Measurements from ENCODE around the gene PIERCE2. TPM values are rescaled to one million over a fixed set of nuclear protein-coding genes. Genes with fewer than 3 reads are reported as not detected.
"Not testable (repeated sequence)": the region's sequence is repeated elsewhere in the genome, so short reads cannot be mapped to it uniquely, and the experiment has no call there.

The PIERCE2 gene
- total and polyA plus RNA-seq, 2 of the 4 experiments (the other 2 are of a cell fraction): 0.36 to 0.48 TPM

GRCh38 chr15:55398243-55398642, 10.1 kb upstream of the PIERCE2 start:
- CTCF ChIA-PET: no interaction called here
- H2BK20ac ChIP-seq (ENCODE audit: low read depth, low read length): no peak overlapping the region
- H3K4me2 ChIP-seq (ENCODE audit: low read depth, low read length): no peak overlapping the region
- WGBS, 2 experiments (ENCODE audit: extremely low coverage in 2 of 2, insufficient read length in 1 of 2): no CpG with 5 or more reads among the region's 5 CpGs
- no peak overlapping the region for H2AK5ac ChIP-seq (ENCODE audit: low read depth, low read length)
- no peaks in the 10 kb centered on the region for H3K9me3 ChIP-seq (ENCODE audit: control insufficient read depth, insufficient read depth, low read length)
- in situ Hi-C loops (cut with MboI; ENCODE audit: low sequenced_read_pairs): no loop called here
- H3K18ac ChIP-seq (ENCODE audit: low read depth, low read length): no peak overlapping the region
- no peaks in the 10 kb centered on the region for H3K9me1 ChIP-seq (ENCODE audit: insufficient read depth, low read length)
- H2BK15ac ChIP-seq (ENCODE audit: low read depth, low read length): no peak overlapping the region
- no peak overlapping the region for H2AFZ ChIP-seq (replicated peaks; ENCODE audit: low read length, poor library complexity)
- no peaks in the 10 kb centered on the region for H3K4me1 ChIP-seq (ENCODE audit: control insufficient read depth, insufficient read depth, low read length)
- intact Hi-C loops (cut with micrococcal nuclease): no loop called here
- no peaks in the 10 kb centered on the region for H3K36me3 ChIP-seq (ENCODE audit: control insufficient read depth, insufficient read depth, low read length)
- DNase-seq: no peak
- no peak for ATAC-seq (ENCODE audit: low read depth)
- H3K14ac ChIP-seq (replicated peaks; ENCODE audit: low read depth, low read length): no peak overlapping the region
- H3K79me1 ChIP-seq (ENCODE audit: low read depth in 1 of 2, low read length in 2 of 2): peaks cover 0 to 3% of the 10 kb centered on the region in 2 experiments; a peak in 1 of 4 replicates
- H4K5ac ChIP-seq (ENCODE audit: low read depth, low read length): no peak overlapping the region
- no peak overlapping the region for H4K91ac ChIP-seq (ENCODE audit: insufficient read depth, low read depth, low read length)
- H4K20me1 ChIP-seq (ENCODE audit: insufficient read depth, low read length): no peaks in the 10 kb centered on the region
- dilution Hi-C loops (cut with HindIII; ENCODE audit: low sequenced_read_pairs, unreplicated experiment): no loop called here
- no peak overlapping the region for H2BK5ac ChIP-seq (ENCODE audit: low read depth, low read length, poor library complexity, severe bottlenecking)
- H3K27me3 ChIP-seq (ENCODE audit: control insufficient read depth, insufficient read depth, low read length): no peaks in the 10 kb centered on the region
- no peak overlapping the region for H3K23ac ChIP-seq (ENCODE audit: low read depth, low read length)
- no peak overlapping the region for H3K9ac ChIP-seq (ENCODE audit: low read depth, low read length)
- H4K8ac ChIP-seq (ENCODE audit: low read depth in 2 of 2, low read length in 2 of 2): no peak overlapping the region
- H3K4ac ChIP-seq (ENCODE audit: low read depth, low read length): no peak overlapping the region
- H3K4me3 ChIP-seq (ENCODE audit: insufficient read depth, low read depth, low read length): no peak overlapping the region
- H3K27ac ChIP-seq (ENCODE audit: insufficient read depth, low read length): no peak overlapping the region
- TF ChIP-seq FOS (IDR thresholded peaks at IDR 0.05; ENCODE audit: low read depth, low read length) (no peak), RCOR1 (IDR thresholded peaks at IDR 0.05; ENCODE audit: insufficient replicate concordance, low read length) (no peak), RFX5 (IDR thresholded peaks at IDR 0.05; ENCODE audit: low read depth, low read length) (no peak), MXI1 (IDR thresholded peaks at IDR 0.05; ENCODE audit: borderline replicate concordance, low read depth, low read length) (no peak), CEBPB (IDR thresholded peaks at IDR 0.05; ENCODE audit: low read depth, low read length) (no peak), USF2 (IDR thresholded peaks at IDR 0.05; ENCODE audit: low read depth, low read length) (no peak), MAFK (IDR thresholded peaks at IDR 0.05; ENCODE audit: low read depth, low read length) (no peak), NFE2L2 (IDR thresholded peaks at IDR 0.05; ENCODE audit: low read depth, low read length) (no peak), POLR2A (IDR thresholded peaks at IDR 0.05; ENCODE audit: low read depth, low read length) (no peak)
- H2BK120ac ChIP-seq (ENCODE audit: low read depth, low read length): no peak overlapping the region
- no peak overlapping the region for H3K56ac ChIP-seq (ENCODE audit: extremely low read depth, insufficient read depth, low read length)
- BruUV-seq (replicated peaks): no TSS peak
- POLR2A ChIA-PET (ENCODE audit: unreplicated experiment): interaction anchor here (0.6 kb wide), 1 partner anchor 9 kb away, joined by 9 read pairs; no protein-coding TSS in a partner anchor
- no peak overlapping the region for H2AK9ac ChIP-seq (replicated peaks; ENCODE audit: low read depth, low read length, poor library complexity)

- H2AK5ac ChIP-seq (ENCODE audit: low read depth, low read length); H2AFZ ChIP-seq (replicated peaks; ENCODE audit: low read length, poor library complexity); H2BK5ac ChIP-seq (ENCODE audit: low read depth, low read length, poor library complexity, severe bottlenecking); H3K4me1 ChIP-seq (ENCODE audit: control insufficient read depth, insufficient read depth, low read length); H3K14ac ChIP-seq (replicated peaks; ENCODE audit: low read depth, low read length); H3K4me3 ChIP-seq (ENCODE audit: insufficient read depth, low read depth, low read length); H3K18ac ChIP-seq (ENCODE audit: low read depth, low read length); H4K91ac ChIP-seq (ENCODE audit: insufficient read depth, low read depth, low read length); H2BK120ac ChIP-seq (ENCODE audit: low read depth, low read length); H3K27me3 ChIP-seq (ENCODE audit: control insufficient read depth, insufficient read depth, low read length); DNase-seq; CTCF ChIA-PET; H4K20me1 ChIP-seq (ENCODE audit: insufficient read depth, low read length); H3K23ac ChIP-seq (ENCODE audit: low read depth, low read length); H3K4me2 ChIP-seq (ENCODE audit: low read depth, low read length); H2BK20ac ChIP-seq (ENCODE audit: low read depth, low read length); H3K9ac ChIP-seq (ENCODE audit: low read depth, low read length); H4K8ac ChIP-seq (ENCODE audit: low read depth in 2 of 2, low read length in 2 of 2); H3K56ac ChIP-seq (ENCODE audit: extremely low read depth, insufficient read depth, low read length); H3K4ac ChIP-seq (ENCODE audit: low read depth, low read length); intact Hi-C loops (cut with micrococcal nuclease); H4K5ac ChIP-seq (ENCODE audit: low read depth, low read length); H3K9me1 ChIP-seq (ENCODE audit: insufficient read depth, low read length); H2AK9ac ChIP-seq (replicated peaks; ENCODE audit: low read depth, low read length, poor library complexity); H3K27ac ChIP-seq (ENCODE audit: insufficient read depth, low read length); H2BK15ac ChIP-seq (ENCODE audit: low read depth, low read length); dilution Hi-C loops (cut with HindIII; ENCODE audit: low sequenced_read_pairs, unreplicated experiment); BruUV-seq (replicated peaks); in situ Hi-C loops (cut with MboI; ENCODE audit: low sequenced_read_pairs); POLR2A ChIA-PET (ENCODE audit: unreplicated experiment); H3K36me3 ChIP-seq (ENCODE audit: control insufficient read depth, insufficient read depth, low read length); ATAC-seq (ENCODE audit: low read depth); H3K9me3 ChIP-seq (ENCODE audit: control insufficient read depth, insufficient read depth, low read length); H3K79me1 ChIP-seq (ENCODE audit: low read depth in 1 of 2, low read length in 2 of 2): not testable (repeated sequence)
- WGBS, 2 experiments (ENCODE audit: extremely low coverage in 2 of 2, insufficient read length in 1 of 2): no CpG with 5 or more reads among the region's 8 CpGs
Observed at GRCh38 chr15:55400050-55400449, 8.2 kb upstream of the PIERCE2 start.
